ENCODE data around the gene UGT1A6.
"Not testable (repeated sequence)": the region's sequence is repeated elsewhere in the genome, so short reads cannot be mapped to it uniquely, and the experiment has no call there.

Gene UGT1A6

DNA sequence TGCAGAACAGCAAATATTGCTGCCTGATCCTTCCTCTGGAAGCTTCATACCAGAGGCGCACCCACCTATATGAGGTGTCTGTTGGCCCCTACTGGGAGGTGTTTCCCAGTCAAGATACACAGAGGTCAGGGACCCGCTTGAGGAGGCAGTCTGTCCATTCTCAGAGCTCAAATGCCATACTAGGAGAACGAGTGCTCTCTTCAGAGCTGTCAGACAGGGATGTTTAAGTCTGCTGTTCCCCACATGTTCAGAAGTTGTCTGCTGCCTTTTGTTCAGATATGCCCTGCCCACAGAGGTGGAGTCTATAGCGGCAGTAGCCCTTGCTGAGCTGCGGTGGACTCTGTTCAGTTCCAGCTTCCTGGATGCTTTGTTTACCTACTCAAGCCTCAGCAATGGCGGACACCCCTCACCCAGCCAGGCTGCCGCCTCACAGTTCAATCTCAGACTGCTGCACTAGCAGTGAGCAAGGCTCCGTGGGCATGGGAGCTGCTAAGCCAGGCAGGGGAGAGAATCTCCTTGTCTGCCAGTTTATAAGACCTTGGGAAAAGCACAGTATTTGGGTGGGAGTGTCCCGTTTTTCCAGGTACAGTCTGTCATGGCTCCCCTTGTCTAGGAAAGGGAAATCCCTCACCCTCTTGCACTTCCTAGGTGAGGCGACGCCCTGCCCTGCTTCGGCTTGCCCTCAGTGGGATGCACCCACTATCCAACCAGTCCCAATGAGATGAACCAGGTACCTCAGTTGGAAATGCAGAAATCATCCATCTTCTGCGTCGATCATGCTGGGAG is 44.4 kb downstream of the UGT1A6 start:
- not testable (repeated sequence) for DNase-seq

DNA sequence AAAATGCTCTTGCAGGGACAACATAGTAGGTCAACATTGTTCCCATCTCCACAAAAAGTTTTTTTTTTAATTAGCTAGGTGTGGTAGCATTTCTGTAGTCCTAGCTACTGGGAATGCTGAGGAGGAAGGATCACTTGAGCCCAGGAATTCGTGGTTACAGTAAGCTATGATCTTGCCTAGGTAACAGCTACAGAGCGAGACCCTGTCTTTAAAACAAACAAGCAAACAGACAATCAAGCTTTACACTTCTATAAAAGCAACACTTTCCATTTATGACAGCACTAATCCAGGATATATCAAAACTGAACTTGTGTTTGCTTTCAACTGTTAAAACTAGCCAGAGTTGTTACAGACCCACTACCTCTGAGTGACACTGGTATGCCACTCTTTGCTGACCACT is 48.2 kb downstream of the UGT1A6 start:
- DNase-seq: no peak

DNA sequence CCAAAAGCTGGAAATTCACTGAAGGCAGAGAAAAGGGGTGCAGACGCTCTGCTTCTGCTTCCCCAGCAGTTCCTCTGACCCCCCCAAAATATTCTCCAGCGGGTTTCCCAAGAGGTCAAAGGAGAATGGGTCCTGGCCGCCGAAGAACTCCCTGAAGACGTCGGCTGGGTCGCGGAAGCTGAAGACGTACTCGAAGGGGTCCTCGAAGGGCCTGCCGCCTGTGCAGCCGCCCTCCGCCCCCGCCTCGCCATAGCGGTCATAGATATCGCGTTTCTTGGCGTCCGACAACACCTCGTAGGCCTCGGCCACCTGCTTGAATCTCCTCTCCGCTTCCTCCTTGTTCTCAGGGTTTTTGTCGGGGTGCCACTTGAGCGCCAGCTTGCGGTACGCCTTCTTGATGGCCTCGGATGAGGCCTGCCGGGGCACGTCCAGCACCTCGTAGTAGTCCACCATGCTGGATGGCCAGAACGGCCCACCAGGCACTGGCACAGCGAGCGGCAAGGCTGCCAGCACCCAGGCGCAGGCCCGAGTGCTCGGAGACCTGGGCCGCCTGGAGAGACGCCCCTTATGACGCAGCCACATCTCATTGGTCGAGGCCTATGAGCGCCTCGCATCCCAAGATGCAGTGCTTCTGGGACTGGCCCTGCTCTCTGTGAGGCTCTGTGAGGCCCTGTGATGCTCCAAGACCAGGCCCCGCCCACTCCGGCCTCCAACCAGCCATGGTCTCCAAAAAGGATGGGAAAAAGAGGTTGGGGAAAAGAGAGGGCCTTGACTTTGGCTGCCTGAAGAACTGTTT is 51.0 kb downstream of the UGT1A6 start:
- DNase-seq: no peak

DNA sequence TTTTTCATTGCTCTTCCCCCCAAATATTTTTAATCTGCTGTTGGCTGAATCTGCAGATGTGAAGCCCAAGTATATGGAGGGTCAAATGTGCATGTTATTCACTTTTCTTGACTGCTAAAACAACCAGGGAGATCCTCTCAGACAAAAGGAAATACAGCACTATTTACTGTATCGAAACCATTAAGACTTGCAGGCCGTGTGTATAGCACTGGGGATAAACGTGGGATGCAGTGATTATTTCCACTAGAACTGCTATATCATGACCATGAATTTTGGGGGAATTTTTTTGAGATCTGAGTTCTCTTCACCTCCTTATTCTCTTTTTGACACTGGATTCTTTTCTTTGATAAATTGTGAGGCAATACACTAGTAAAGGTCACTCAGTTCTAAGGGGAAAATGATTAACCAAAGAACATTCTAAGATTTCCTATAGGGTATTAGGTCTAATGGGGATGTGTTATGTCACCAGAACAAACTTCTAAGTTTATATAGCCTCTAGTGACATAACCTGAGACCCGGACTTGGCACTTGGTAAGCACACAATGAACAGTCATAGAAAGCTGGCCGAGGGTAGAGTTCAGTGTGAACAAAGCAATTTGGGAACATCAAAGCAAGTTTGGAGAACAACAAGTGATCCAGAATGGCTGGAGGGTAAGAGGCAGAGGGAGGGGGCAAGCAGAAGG is 52.5 kb downstream of the UGT1A6 start:
- DNase-seq: no peak

DNA sequence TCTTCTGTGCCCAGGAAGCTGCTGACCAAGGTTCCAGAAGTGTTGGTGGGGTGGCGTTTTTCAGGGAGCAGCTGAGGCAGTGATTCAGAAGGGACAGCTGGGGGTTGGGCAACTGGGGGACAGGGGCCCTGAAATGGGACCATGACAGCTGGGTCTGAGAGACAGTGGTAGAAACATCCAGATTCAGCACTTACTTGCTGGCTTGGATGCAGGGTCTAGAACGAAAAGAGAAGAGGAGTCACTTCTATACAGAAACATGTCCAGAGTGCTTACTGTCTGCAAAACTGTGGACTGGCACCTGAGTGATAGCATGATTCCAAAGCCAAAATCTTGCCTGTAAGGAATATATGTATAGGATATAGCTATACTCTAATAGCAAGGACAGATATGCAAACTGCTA is 53.1 kb downstream of the UGT1A6 start:
- not testable (repeated sequence) for DNase-seq

DNA sequence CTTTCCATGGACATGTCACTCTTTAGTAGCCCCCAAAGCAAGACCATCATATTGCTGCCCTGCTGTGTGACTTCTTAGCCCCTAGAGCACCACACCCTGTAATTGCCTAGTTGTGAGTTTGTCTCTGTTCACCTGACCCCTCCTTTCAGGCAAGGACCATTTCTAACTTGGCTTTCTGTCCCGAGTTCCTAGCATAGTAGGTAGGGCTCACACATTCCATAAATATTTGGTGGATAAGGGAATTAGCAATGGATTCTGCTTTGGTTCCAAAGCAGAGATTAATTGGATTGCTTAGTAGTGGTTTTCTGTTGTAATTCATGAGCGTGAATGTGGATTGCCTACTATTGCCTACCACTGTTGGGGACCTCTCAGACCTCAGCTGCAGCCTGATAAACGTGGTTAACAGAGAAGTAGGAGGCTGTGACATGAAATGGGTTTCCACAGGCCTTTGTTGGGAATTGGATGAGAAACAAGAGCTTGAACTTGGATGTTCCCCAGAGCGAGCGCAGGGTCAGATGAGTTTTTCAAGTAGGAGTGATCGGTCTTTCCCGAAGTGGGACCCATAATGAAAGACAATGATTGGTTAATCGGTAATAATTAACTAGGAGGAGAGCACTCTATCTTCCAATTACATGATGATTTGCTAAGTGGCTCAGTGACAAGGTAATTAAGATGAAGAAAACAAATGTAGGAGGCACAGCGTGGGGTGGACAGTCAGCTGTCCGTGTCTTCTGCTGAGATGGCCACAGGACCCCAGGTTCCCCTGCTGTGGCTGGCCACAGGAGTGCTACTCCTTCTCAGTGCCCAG is 54.0 kb downstream of the UGT1A6 start:
- no peak for DNase-seq

DNA sequence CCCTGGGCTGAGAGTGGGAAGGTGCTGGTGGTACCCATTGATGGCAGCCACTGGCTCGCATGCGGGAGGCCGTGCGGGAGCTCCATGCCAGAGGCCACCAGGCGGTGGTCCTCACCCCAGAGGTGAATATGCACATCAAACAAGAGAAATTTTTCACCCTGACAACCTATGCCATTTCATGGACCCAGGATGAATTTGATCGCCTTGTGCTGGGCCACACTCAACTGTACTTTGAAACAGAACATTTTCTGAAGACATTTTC is 54.5 kb downstream of the UGT1A6 start:
- DNase-seq: no peak

DNA sequence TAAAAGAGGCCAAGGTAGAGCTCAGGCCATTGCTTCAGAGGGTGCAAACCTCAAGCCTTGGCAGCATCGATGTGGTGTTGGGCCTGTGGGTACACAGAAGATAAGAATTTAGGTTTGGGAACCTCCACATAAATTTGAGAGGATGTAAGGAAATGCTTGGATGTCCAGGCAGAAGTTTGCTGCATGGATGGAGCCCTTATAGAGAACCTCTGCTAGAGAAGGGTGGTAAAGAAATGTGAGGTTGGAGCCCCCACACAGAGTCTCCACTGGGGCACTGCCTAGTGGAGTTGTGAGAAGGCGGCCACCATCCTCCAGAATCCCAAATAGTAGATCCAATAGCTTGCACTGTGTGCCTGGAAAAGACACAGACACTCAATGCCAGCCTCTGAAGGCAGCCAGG is 58.0 kb downstream of the UGT1A6 start:
- not testable (repeated sequence) for DNase-seq

DNA sequence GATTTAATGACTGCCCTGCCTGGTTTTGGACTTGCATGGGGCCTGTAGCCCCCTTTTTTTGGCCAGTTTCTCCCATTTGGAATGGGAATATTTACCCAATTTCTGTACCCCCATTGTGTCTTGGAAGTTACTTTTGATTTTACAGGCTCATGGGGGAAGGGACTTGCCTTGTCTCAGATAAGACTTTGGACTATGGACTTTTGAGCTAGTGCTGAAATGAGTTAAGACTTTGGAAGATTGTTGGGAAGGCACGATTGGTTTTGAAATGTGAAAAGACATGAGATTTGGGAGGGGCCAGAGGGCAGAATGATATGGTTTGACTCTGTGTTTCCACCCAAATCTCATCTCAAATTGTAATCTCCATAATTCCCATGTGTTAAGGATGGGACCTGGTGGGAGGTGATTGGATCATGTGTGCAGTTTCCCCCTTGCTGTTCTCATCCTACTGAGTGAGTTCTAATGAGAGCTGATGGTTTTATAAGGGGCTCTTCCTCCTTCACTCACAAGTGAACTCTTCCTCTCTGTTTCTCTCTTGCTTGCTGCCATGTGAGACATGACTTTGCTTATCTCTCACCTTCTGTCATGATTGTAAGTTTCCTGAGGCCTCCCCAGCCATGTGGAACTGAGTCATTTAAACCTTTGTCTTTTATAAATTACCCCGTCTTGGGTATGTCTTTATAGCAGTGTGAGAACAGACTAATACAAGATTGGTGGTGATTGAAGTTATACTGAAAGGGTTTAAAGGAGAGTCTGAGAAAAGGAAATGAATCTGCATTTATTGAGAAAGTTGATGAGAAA is 58.7 kb downstream of the UGT1A6 start:
- DNase-seq: not testable (repeated sequence)

DNA sequence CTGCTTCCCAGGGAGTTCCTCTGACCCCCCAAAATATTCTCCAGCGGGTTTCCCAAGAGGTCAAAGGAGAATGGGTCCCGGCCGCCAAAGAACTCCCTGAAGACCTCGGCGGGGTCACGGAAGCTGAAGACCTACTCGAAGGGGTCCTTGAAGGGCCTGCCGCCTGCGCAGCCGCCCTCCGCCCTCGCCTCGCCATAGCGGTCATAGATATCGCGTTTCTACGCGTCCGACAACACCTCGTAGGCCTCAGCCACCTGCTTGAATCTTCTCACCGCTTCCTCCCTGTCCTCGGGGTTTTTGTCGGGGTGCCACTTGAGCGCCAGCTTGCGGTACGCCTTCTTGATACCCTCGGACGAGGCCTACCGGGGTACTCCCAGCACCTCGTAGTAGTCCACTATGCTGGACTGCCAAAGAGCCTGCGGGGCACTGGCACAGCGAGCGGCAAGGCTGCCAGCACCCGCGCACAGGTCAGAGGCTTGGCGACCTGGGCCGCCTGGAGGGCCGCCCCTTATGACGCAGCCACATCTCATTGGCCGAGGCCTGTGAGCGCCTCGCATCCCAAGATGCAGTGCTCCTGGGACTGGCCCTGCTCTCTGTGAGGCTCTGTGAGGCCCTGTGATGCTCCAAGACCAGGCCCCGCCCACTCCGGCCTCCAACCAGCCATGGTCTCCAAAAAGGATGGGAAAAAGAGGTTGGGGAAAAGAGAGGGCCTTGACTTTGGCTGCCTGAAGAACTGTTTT is 62.4 kb downstream of the UGT1A6 start:
- no peak for DNase-seq

DNA sequence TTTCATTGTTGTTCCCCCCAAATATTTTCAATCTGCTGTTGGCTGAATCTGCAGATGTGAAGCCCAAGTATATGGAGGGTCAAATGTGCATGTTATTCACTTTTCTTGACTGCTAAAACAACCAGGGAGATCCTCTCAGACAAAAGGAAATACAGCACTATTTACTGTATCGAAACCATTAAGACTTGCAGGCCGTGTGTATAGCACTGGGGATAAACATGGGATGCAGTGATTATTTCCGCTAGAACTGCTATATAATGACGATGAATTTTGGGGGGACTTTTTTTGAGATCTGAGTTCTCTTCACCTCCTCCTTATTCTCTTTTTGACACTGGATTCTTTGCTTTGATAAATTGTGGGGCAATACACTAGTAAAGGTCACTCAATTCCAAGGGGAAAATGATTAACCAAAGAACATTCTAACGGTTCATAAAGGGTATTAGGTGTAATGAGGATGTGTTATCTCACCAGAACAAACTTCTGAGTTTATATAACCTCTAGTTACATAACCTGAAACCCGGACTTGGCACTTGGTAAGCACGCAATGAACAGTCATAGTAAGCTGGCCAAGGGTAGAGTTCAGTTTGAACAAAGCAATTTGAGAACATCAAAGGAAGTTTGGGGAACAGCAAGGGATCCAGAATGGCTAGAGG is 63.9 kb downstream of the UGT1A6 start:
- no peak for DNase-seq

DNA sequence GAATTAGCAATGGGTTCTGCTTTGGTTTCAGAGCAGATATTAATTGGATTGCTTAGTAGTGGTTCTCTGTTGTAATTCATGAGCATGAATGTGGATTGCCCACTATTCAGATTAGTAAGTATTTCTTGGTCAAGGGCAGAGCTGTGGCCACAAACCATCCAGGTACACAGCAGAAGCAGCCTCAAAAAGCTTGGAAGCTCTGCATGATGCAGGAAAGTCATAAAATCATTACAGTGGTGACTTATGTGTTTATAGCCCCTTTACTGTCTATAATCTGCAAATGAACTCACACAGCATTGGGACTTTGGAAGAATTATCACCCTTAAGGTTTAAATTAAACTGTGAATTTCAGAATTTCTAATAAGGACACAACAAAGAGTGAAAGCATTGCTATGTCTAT is 65.5 kb downstream of the UGT1A6 start:
- DNase-seq: no peak

DNA sequence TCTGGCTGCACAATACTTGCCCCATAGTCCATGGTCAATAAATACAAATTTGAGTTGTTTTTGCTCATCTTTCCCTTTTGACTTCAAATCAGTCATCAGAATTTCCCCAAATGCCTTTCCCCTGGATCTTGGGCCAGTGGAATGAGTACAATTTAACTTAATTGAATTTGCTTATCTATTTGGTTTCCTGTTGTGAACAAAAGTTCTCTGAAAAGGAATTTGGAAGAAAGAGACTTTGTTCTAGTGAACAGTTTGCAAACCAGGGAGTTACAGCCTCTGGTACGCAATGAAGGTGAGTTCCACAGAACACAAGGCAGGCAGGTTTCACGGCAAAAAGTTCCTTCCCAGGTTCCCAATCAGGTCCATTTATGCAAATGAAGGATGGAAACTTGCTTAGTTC is 66.2 kb downstream of the UGT1A6 start:
- DNase-seq: no peak

DNA sequence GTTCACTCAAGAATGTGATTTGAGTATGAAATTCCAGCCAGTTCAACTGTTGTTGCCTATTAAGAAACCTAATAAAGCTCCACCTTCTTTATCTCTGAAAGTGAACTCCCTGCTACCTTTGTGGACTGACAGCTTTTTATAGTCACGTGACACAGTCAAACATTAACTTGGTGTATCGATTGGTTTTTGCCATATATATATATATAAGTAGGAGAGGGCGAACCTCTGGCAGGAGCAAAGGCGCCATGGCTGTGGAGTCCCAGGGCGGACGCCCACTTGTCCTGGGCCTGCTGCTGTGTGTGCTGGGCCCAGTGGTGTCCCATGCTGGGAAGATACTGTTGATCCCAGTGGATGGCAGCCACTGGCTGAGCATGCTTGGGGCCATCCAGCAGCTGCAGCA is 67.4 kb downstream of the UGT1A6 start, which contains the start of gene UGT1A1:
TSS of gene UGT1A1 (plus strand) at position 228 of the 400 bp plus-strand sequence. CDS start at position 246, 18 bp downstream.
- DNase-seq: no peak

DNA sequence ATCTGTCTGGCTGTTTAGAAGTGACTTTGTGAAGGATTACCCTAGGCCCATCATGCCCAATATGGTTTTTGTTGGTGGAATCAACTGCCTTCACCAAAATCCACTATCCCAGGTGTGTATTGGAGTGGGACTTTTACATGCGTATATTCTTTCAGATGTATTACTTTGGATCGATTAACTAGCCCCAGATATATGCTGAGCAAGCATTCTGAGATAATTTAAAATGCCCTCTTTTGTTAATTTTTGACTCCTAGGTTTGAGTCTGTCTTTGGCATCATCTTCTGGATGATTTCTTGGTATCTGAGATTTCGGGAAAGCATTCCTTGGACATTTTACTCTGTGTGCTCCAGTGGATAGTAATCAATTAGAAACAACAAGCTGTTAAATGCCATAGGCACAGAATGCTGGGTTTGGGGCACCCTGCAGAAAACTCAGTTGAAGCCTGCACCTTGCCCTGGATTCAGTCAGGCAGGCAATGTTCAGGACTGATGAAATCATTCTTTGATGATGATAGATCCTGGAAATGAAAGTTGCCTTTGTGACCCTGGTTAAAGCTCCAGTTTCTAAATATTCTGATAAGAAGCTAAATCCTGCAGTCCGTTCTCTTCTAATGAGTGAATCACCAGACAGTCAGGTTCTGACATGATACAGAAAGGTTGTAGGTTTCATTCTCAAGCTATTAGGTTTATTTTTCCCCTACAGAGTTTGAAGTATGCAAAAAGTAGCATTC is 68.5 kb downstream of the UGT1A6 start:
- DNase-seq: no peak

DNA sequence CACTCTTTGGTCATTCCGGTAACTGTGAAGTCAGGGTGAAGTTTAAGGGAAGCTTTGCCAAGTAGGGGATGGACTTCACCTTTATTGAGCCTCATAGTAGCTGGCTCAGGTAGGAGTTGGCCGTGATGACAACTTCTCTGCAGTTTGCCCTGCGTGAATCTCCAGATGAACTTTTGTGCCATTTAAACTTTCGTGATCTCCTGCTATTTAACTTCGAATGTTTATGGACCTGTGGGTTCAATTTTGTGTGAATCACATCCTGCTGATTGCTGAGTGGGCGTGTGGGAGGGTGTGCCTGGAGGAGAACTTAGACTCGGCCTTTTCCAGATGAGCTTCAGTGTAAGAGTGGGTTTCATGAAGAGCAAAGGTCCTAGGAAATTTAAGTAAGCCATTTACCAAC is 71.6 kb downstream of the UGT1A6 start:
- no peak for DNase-seq

DNA sequence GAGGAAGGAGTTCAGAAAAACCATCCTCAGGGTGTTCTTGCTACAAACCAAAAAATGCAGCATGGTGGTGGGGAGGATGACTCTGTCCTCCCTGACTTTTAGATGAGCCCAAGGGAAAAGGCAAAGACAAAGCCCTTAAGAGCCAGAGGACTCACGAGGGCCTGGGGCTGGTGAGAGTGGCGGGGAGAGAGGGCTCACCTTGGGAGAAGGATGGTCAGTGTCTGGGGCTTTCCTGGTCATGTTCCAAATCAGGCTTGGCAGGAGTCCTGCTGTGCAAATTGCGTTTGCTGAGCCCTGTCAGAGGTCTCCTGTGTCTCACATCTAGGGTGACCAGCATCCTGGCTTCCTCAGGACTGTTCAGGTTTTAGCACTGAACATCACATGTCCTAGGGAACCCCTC is 72.1 kb downstream of the UGT1A6 start:
- no peak for DNase-seq

DNA sequence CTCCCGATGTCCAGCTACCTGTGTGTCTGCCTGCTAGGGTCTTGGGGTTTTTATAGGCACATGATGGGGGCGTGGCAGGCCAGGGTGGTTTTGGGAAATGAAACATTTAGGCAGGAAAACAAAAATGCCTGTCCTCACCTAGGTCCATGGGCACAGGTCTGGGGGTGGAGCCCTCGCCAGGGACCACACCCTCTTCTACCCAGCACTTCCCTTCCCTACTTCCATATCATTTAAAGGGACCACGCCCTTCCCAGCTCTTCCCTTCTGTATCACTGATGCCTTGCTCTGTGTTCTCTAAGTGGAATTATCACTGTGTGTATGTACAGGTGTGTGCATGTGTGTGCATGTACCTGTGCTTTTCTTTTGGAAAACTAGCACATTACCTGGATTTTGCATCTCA is 73.7 kb downstream of the UGT1A6 start:
- DNase-seq: no peak

DNA sequence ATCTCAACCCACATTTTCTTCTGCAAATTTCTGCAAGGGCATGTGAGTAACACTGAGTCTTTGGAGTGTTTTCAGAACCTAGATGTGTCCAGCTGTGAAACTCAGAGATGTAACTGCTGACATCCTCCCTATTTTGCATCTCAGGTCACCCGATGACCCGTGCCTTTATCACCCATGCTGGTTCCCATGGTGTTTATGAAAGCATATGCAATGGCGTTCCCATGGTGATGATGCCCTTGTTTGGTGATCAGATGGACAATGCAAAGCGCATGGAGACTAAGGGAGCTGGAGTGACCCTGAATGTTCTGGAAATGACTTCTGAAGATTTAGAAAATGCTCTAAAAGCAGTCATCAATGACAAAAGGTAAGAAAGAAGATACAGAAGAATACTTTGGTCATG is 75.4 kb downstream of the UGT1A6 start:
- no peak for DNase-seq

DNA sequence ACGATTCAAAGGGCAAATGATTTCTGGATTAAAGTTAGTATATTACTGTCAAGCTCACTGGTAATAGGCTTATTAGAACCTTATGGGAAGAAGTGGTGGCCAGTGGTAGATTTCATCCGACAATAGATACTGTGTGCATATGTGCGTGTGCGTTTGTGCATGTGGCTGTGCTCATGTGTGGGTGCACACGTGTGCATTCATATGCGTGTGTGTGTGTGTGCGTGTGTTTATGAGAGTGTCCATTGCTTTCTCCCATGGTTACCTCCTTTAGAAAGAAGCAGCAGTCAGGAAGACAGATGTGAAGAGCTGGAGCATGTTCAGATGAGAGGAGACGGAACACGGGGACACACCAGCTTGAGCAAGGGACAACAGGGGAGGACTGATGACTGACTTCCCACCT is 76.6 kb downstream of the UGT1A6 start:
- DNase-seq: no peak
